HCT116 (cell line): ENCODE results near the gene DNAH10. TPM values are rescaled to one million over a fixed set of nuclear protein-coding genes. Genes with fewer than 3 reads are reported as not detected.

Experiments used
- ATAC-seq: fragments of 200-7000 bp; cut with Tn5 transposase; 2 replicates; pipeline ENCODE4 v1.9.1; 2020; ENCODE audit warnings: mild to moderate bottlenecking, moderate library complexity
- BruUV-seq: library from RNA; stranded (reverse); fragments of 400-500 nt; replicated peaks from 2 replicates; lab custom pipeline; 2021; lab: Mats Ljungman, UMichigan
- CTCF ChIA-PET: fragments of 300-600 bp; sonication (Branson Sonifier 250); formaldehyde crosslinking; loops from one replicate; lab custom pipeline; 2021; ENCODE audit warnings: antibody characterized with exemption; lab: Charles Lee
- POLR2A ChIA-PET: fragments of 300-600, 350-600 bp; sonication (Branson Sonifier 250); formaldehyde crosslinking; loops from one replicate; lab custom pipeline; 2021; ENCODE audit warnings: antibody characterized with exemption; lab: Charles Lee
- RAD21 ChIA-PET, 2 experiments: fragments of 300-600 bp; sonication (Branson Sonifier 250); formaldehyde crosslinking; loops; one replicate each; lab custom pipeline; 2023; ENCODE audit warnings: low total read pairs in 2 of 2; ENCODE audit not compliant: uncharacterized antibody in 2 of 2, unreplicated experiment in 2 of 2, low non-redundant PET in 1 of 2; lab: Charles Lee
- DNase-seq: peaks from one replicate; pipeline ENCODE4 v3.0.0-alpha.2; 2010; ENCODE audit warnings: low read depth, low spot score
- H2AFZ ChIP-seq: fragments of 200-600 bp; shearing (Covaris generic), sonication (generic); 2 replicates; pipeline ENCODE4 v1.6.1; 2017; ENCODE audit warnings: low read depth, mixed run types, mixed read lengths, antibody characterized with exemption, low read length; ENCODE audit not compliant: poor library complexity, severe bottlenecking
- H3K27ac ChIP-seq: 2 replicates; pipeline ENCODE4 v1.5.1; 2012; ENCODE audit warnings: low read depth, low read length
- H3K27me3 ChIP-seq: fragments of 200-600 bp; sonication (generic); 2 replicates; pipeline ENCODE4 v1.6.1; 2016; ENCODE audit warnings: mixed run types, low read length, mixed read lengths; ENCODE audit not compliant: insufficient read depth
- H3K36me3 ChIP-seq, 2 experiments: fragments of 200-500 bp in 1 of 2; fragments of 200-600 bp in 1 of 2; sonication (Bioruptor generic) in 1 of 2; sonication (generic) in 1 of 2; 2 replicates each; pipeline versions ENCODE4 v1.5.1 to v1.6.1; 2014 to 2016; ENCODE audit warnings: low read length in 2 of 2, inconsistent platforms in 1 of 2, mixed read lengths in 1 of 2, mixed run types in 1 of 2; ENCODE audit not compliant: insufficient read depth in 2 of 2, control insufficient read depth in 1 of 2
- H3K4me1 ChIP-seq, 2 experiments: fragments of 200-600 bp in 1 of 2; sonication (generic) in 1 of 2; 2 replicates each; pipeline versions ENCODE4 v1.5.1 to v1.6.1; 2012 to 2017; ENCODE audit warnings: low read length in 2 of 2, inconsistent platforms in 1 of 2, mild to moderate bottlenecking in 1 of 2, mixed read lengths in 1 of 2, mixed run types in 1 of 2, moderate library complexity in 1 of 2; ENCODE audit not compliant: insufficient read depth in 2 of 2, control insufficient read depth in 1 of 2
- H3K4me2 ChIP-seq: fragments of 200-600 bp; sonication (generic); 2 replicates; pipeline ENCODE4 v1.6.1; 2017; ENCODE audit warnings: mixed run types, low read length, mixed read lengths
- H3K4me3 ChIP-seq, 2 experiments: fragments of 200-600 bp in 1 of 2; sonication (generic) in 1 of 2; replicated peaks in 1 of 2; 2 replicates each; pipeline ENCODE4 v1.5.1; 2011 to 2016; ENCODE audit warnings: low read length in 2 of 2, control low read depth in 1 of 2, low read depth in 1 of 2, mild to moderate bottlenecking in 1 of 2, mixed read lengths in 1 of 2, mixed run types in 1 of 2
- H3K79me2 ChIP-seq: fragments of 200-600 bp; sonication (generic); 2 replicates; pipeline ENCODE4 v1.6.1; 2017; ENCODE audit warnings: mild to moderate bottlenecking, mixed run types, low read length, moderate library complexity, mixed read lengths; ENCODE audit not compliant: insufficient read depth
- H3K9ac ChIP-seq: fragments of 200-600 bp; sonication (generic); 2 replicates; pipeline ENCODE4 v1.6.1; 2016; ENCODE audit warnings: low read length, mixed read lengths
- H3K9me2 ChIP-seq: fragments of 200-600 bp; sonication (generic), shearing (Covaris generic); 2 replicates; pipeline ENCODE4 v1.6.1; 2017; ENCODE audit warnings: mixed run types, mild to moderate bottlenecking, moderate library complexity; ENCODE audit not compliant: insufficient read depth
- H3K9me3 ChIP-seq, 2 experiments: fragments of 200-500 bp in 1 of 2; fragments of 200-600 bp in 1 of 2; sonication (Bioruptor generic) in 1 of 2; sonication (generic) in 1 of 2; 2 replicates each; pipeline ENCODE4 v1.6.1; 2014 to 2017; ENCODE audit warnings: low read length in 2 of 2, mixed read lengths in 2 of 2, inconsistent platforms in 1 of 2, low read depth in 1 of 2, mild to moderate bottlenecking in 1 of 2, mixed run types in 1 of 2, moderate library complexity in 1 of 2; ENCODE audit not compliant: control insufficient read depth in 1 of 2, insufficient read depth in 1 of 2
- H4K20me1 ChIP-seq: fragments of 200-600 bp; sonication (generic), shearing (Covaris generic); 2 replicates; pipeline ENCODE4 v1.6.1; 2017; ENCODE audit warnings: mixed run types, mild to moderate bottlenecking, moderate library complexity; ENCODE audit not compliant: insufficient read depth
- ATF3 ChIP-seq: IDR thresholded peaks from 2 replicates; pipeline ENCODE4 v1.6.1; 2012
- CBX3 ChIP-seq: IDR thresholded peaks from 2 replicates; pipeline ENCODE4 v1.6.1; 2012; ENCODE audit warnings: low read depth
- EZH2phosphoT487 ChIP-seq: fragments of 200-600 bp; IDR thresholded peaks from 2 replicates; pipeline ENCODE4 v1.6.1; 2018; ENCODE audit warnings: antibody characterized with exemption, borderline replicate concordance
- POLR2A ChIP-seq: IDR thresholded peaks from 2 replicates; pipeline ENCODE4 v1.7.0; 2011; ENCODE audit warnings: borderline replicate concordance; ENCODE audit not compliant: insufficient read depth, insufficient read length; ENCODE audit errors: extremely low read depth
- TCF7L2 ChIP-seq: IDR thresholded peaks from 2 replicates; pipeline ENCODE4 v1.7.0; 2011; ENCODE audit warnings: borderline replicate concordance, inconsistent platforms; ENCODE audit not compliant: insufficient read depth, insufficient read length; ENCODE audit errors: extremely low read depth
- YY1 ChIP-seq: IDR thresholded peaks from 2 replicates; pipeline ENCODE4 v1.6.1; 2011; ENCODE audit warnings: low read length, low read depth, moderate library complexity, mild to moderate bottlenecking; ENCODE audit not compliant: insufficient replicate concordance; ENCODE audit errors: extremely low read depth
- intact Hi-C: fragments of 100-400 bp; cut with micrococcal nuclease; formaldehyde crosslinking; loops from 2 replicates; pipeline ENCODE4 v1.10.0; 2022
- total RNA-seq: library from RNA; stranded (reverse); gene quantifications from one replicate; pipeline ENCODE4 v1.2.1, GENCODE V29; 2021; ENCODE audit not compliant: unreplicated experiment

Gene DNAH10
- total RNA-seq, 1 experiment from 2014 or later = 1.3 TPM

DNA sequence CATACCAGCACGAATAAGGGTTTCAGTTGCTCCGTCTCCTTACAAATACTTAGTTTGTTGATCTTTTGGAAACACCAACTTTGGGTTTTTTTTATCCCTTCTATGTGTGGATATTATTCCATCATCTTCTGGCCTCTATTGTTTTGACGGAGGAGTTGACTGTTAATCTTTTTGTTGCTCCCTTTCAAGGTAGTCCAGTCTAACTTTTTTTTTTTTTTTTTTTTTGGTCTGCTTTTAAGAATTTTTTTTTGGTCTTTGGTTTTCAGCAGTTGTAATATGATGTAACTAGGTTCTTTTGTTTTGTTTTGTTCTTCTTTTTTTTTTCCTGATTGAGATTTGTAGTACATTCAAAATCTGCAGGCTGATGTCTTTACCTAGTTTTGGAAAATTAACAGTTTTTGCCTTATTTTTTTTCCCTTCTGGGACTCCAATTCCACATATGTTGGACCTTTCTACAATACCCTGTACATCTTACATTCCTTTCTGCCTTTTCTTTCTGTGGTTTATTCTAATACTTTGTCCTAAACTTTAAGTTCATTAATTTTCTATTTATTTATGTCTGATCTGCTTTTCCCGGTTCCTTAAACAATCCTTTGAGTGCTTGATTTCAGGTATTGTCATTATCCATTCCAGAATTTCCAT is 54.9 kb downstream of the DNAH10 start:
- no peak overlapping the region for H2AFZ ChIP-seq
- TF ChIP-seq CBX3 (peak; percentile 24; the same call in 1 of the 2 replicates), POLR2A (no peak), ATF3 (no peak)
- H3K27ac ChIP-seq = no peak overlapping the region
- no peaks in the 10 kb centered on the region for H3K79me2 ChIP-seq
- H3K9ac ChIP-seq = no peak overlapping the region
- H3K36me3 ChIP-seq = no peaks in the 10 kb centered on the region
- ChIA-PET POLR2A (no interaction called here), CTCF (no interaction called here), RAD21 (no interaction called here)
- H3K4me1 ChIP-seq = no peaks in the 10 kb centered on the region
- H3K4me2 ChIP-seq = no peak overlapping the region
- peaks cover 8 to 13% of the 10 kb centered on the region in 2 experiments; a peak in 3 of 4 replicates for H3K9me3 ChIP-seq
- no TSS peak for BruUV-seq
- intact Hi-C loops = no loop called here
- ATAC-seq = no peak
- DNase-seq = no peak
- H3K9me2 ChIP-seq = no peaks in the 10 kb centered on the region
- H3K27me3 ChIP-seq = no peaks in the 10 kb centered on the region
- H3K4me3 ChIP-seq = no peak overlapping the region
- no peaks in the 10 kb centered on the region for H4K20me1 ChIP-seq

DNA sequence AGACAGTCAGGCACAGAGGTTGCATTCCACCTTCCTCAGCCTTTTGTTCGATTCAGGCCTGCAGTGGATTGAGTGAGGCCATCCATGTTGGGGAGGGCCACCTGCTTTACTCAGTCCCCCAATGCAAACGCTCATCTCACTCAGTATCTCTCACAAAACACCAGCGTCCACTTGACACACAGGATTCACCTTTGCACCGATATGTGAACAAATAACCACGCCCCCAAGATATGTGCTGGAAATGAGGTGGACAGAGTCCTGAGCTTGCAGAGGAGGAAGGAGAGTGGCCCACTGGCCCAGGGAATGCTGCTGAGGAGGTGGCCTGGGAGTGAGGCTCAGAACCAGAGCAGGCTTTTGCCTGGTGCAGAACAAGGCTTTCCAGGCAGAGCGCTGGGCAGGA is 60.7 kb downstream of the DNAH10 start:
- ChIA-PET POLR2A (no interaction called here), RAD21 (no interaction called here), CTCF (no interaction called here)
- H3K27ac ChIP-seq = no peak overlapping the region
- H3K4me1 ChIP-seq = no peaks in the 10 kb centered on the region
- TF ChIP-seq CBX3 = no peak
- no peak for TF ChIP-seq TCF7L2
- no peak for TF ChIP-seq YY1
- no peak for TF ChIP-seq EZH2phosphoT487
- no peak for TF ChIP-seq ATF3
- TF ChIP-seq, all 23 proteins: peak for 0
- H3K79me2 ChIP-seq = no peaks in the 10 kb centered on the region
- no peaks in the 10 kb centered on the region for H4K20me1 ChIP-seq
- BruUV-seq = no TSS peak
- no peak for DNase-seq
- no peaks in the 10 kb centered on the region for H3K9me3 ChIP-seq
- no peak overlapping the region for H3K4me2 ChIP-seq
- no peak for ATAC-seq
- no peak overlapping the region for H3K9ac ChIP-seq
- no peak overlapping the region for H2AFZ ChIP-seq
- no peak overlapping the region for H3K4me3 ChIP-seq
- no peaks in the 10 kb centered on the region for H3K36me3 ChIP-seq
- no peaks in the 10 kb centered on the region for H3K9me2 ChIP-seq
- no peaks in the 10 kb centered on the region for H3K27me3 ChIP-seq
- intact Hi-C loops = no loop called here
